NCI-H82 treated with DMSO at 0.1 percent for 48 hours (cell line): ENCODE measurements around the gene LAMA4.

Experiments
- DNase-seq: peaks from one replicate; lab custom pipeline; 2025; ENCODE audit not compliant: unreplicated experiment; lab: John Stamatoyannopoulos, UW

The LAMA4 gene

GRCh38 chr6:112191509-112192020, 62.8 kb downstream of the LAMA4 start:
- no peak for DNase-seq

GRCh38 chr6:112190164-112190563, 64.2 kb downstream of the LAMA4 start:
- no peak for DNase-seq

GRCh38 chr6:112189494-112189893, 64.9 kb downstream of the LAMA4 start:
- DNase-seq, result no peak

- DNase-seq, result no peak
Observed at GRCh38 chr6:112188906-112189305, 65.5 kb downstream of the LAMA4 start.

- no peak for DNase-seq
Observed at GRCh38 chr6:112187736-112188135, 66.6 kb downstream of the LAMA4 start.

- DNase-seq, result no peak
Observed at GRCh38 chr6:112184951-112185350, 69.4 kb downstream of the LAMA4 start.

- no peak for DNase-seq
Observed at GRCh38 chr6:112183271-112183671, 71.1 kb downstream of the LAMA4 start.

GRCh38 chr6:112181130-112181529, 73.2 kb downstream of the LAMA4 start:
- no peak for DNase-seq

- peak; percentile 89 for DNase-seq
Observed at GRCh38 chr6:112180095-112180820, 74.1 kb downstream of the LAMA4 start.

- no peak for DNase-seq
Observed at GRCh38 chr6:112179631-112180030, 74.7 kb downstream of the LAMA4 start.

- DNase-seq, result no peak
Observed at GRCh38 chr6:112178846-112179245, 75.5 kb downstream of the LAMA4 start.

GRCh38 chr6:112177092-112177491, 77.3 kb downstream of the LAMA4 start:
- no peak for DNase-seq

GRCh38 chr6:112176175-112176574, 78.2 kb downstream of the LAMA4 start:
- DNase-seq, result no peak

- no peak for DNase-seq
Observed at GRCh38 chr6:112173221-112173804, 81.1 kb downstream of the LAMA4 start.

GRCh38 chr6:112172540-112172939, 81.8 kb downstream of the LAMA4 start:
- no peak for DNase-seq

GRCh38 chr6:112169541-112169940, 84.8 kb downstream of the LAMA4 start:
- no peak for DNase-seq

GRCh38 chr6:112163295-112164257, 90.8 kb downstream of the LAMA4 start:
- DNase-seq, result peak; percentile 67

- no peak for DNase-seq
Observed at GRCh38 chr6:112160745-112161144, 93.6 kb downstream of the LAMA4 start.

- DNase-seq, result no peak
Observed at GRCh38 chr6:112156668-112157067, 97.7 kb downstream of the LAMA4 start.

GRCh38 chr6:112155886-112156285, 98.5 kb downstream of the LAMA4 start:
- DNase-seq, result no peak

GRCh38 chr6:112154711-112155110, 99.7 kb downstream of the LAMA4 start:
- DNase-seq, result no peak
